ENCODE measurements around the gene LGR6.
"Not testable (repeated sequence)": the region's sequence is repeated elsewhere in the genome, so short reads cannot be mapped to it uniquely, and the experiment has no call there.

Gene LGR6

DNA sequence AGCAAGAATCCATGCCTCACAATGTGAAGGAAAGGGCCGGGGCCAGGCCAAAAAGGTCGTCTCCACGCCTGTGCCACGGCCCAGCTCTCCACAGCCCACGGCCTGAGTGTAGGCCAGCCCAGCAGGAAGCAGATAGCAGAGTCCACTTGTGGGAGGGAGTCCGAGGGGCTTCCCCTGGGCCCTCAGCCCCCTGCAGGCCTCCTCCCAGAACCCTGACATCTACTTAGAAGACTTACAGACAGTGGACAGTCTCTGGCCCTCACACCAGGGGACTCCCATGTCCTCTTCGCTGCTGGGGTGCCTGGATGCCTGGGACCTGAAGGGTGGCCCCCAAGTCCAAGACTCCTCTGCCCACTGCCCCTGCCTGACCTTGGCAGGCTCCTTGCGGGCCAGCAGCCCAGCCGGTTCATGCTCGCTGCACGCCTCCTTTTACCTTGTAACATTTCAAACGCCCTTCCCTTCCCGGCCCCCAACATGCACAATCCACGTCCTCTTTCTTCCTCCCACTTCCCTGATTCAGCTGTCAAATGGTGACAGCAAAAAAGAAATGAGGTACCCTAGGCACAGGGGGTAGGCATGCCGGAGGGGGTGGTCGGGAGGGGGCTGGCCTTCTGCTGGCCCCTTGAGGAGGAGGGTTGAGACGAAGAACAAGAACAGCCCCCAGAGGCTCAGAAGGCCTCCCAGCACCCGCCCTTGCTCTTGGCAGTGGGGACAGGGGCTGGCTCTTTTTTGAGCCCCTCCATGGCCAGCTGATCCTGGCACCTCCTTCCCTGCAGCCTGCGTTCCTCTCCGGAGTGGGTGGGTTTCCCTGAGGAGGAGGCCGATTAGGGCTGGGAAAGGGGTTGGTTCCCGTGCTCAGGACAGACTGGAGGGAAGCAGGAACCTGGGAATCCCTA lies 32.2 kb upstream of the LGR6 start:
- DNase-seq, result no peak

DNA sequence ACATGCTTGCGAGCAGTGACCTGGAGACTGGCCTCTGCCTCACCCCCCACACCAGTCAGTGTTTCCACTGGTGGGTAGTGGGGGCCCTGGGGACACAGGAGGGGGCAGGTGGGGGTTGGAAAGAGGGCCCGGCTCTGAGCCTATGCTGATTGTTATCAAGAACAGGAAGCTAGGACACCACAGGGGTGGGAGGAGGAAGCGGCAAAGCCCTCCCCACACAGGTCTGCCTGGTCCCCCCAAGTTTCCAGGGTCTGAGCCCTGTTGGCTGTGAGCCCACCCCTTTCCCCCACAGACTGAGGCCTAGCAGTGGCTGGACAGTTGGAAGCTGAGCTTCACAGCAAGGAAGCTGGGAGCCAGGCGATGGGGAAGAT lies 31.6 kb upstream of the LGR6 start:
- DNase-seq, result no peak

DNA sequence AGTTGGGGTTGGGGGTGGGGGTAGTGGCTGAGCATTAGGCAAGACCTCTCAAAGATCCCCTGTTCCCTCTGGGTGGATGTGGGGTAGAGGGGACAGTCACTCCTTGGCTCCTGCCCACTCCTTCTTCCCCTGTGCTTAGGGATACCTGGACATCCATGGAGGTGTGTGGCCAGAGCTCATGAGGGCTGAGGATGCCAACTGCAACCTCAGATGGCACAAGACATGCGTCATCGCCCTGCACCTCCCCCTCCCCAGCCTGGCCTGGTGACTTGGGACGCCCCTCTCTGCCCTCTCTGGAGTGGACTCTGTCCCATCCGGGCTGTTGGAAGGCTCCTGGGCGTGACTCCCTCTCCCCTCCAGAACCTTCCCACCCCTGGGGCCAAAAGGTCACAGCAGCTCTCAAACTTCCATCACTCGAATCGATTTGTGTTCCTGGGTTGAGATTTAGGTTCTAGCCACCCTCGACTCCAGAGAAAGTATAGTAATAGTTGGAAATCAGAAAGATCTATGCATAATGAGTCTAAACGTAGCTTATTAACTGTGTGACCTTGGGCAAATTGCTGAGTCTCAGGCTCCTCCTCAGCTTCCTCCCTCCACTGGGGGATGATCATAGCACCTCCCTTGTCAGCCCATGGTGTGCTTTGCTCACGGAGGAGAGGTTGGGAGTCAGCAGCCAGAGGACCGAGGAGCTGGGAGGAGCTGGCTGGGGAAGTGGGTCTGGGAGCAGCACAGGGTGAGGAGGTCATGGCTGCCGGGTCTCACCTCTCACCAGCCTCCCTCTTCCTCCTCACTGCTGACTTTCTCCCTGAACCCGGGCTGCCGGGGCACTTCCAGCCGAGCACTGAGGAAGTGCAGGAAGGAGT lies 30.9 kb upstream of the LGR6 start:
- DNase-seq, result no peak

DNA sequence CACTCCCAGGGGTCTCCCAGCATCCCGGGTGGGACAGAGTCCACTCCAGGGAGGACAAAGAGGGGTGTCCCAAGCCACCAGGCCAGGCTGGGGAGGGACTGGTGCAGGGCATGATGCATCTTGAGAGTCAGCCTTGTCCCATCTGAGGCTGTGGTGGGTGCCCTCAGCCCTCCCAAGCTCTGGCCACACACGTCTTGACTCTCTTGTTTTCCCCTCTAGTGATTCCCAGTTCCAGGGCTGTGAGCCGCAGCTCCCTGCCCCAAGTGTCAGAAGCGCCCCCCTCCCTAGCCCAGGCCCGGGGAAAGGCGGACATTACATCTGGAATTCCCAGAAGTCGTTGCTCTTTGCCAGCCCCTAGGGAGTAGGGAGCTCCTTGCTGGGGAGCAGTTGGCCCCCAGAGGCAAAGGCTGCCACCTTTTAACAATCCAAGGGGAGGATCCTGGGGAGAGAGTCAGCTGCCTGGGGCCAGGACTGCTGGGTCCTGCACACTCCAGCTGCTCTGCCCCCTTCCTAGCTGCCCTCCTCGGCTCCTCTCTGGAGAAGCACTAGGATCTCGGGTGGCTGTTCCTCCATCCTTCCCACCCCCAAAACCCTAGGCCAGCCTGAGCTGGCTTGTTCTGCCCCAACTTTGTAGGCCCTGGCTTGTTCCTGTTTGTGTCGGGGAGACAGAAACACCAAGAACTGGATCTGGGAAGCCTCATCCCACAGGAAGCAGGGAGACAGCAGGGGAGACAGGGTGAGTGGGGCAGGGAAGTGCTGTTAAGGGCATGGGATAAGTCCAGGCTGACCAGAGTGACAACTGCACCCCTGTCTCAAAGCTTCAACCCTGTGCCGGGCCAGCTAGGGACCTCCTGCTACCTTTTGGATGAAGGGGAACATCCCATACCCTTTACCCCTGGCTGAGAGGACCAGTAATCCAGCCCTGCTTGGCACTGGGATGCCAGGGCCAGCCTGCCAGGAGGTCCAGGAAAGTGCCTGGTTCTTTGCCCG lies 30.0 kb upstream of the LGR6 start:
- no peak for DNase-seq

DNA sequence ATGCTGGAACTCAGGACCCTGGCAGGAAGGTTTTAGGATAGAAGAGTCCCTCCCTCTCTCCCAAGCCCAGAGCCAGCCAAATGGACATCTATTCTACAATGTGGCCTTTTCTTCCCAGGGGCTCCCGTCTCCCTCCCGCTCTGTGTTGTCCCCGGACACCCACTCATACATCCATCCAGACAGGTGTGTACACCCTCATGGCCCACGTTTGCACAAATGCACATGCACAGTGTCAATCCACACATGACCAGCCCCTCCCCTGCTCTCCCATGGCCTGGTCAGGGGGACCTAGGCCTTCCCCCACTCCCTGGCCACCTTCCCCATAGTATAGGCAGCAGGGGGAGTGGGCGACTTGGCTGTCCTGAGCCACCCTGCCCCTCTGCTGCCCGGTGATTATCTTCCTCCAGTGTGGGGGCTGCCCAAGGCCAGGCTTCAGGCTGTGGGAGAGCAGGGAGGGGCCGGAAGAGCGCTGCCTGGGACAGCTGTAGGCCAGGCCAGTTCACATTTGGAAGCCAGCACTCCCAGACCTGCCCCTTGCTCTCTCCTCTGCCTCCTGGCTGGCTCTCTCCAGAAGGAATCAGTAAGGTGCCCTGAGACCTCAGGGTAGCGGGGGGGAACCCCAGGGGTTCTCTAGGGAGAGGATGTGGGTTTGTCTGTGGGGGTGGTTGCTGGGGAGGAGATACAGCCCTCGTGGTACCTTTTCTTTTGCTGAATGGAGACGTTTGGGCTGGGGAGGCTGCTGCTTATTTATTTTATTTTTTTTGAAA lies 29.1 kb upstream of the LGR6 start:
- no peak for DNase-seq

DNA sequence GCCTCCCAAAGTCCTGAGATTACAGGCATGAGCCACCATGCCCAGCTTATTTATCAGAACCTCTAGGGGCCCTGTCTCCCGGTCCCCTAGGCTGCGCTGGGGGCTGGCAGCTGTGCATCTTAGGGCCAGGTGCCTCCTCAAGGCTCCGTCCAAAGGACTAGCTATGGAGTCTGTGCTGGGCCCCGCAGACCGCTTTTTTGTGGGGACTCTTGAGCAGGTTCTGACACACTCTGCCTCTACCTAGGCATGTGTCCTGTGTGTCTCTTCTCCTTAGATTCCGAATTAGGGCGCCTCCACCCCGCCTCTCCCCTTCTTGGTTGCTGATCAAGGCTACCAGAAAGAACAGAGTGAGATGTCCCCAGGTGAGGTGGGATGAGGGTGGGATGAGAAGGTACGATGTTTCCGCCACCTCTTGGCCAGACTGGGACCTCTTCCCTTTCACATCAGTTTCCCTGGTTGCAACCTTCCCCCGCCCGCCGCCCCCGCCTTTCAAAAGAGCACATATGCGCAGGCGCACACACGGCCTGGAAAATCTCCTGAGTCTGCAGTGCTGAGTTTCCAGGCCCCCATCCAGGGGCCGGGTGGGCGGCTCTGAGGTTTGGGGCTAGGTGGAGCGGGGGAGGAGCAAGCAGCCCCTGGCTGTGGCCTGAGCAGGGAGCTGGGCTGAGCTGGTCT lies 28.2 kb upstream of the LGR6 start:
- DNase-seq, result no peak

DNA sequence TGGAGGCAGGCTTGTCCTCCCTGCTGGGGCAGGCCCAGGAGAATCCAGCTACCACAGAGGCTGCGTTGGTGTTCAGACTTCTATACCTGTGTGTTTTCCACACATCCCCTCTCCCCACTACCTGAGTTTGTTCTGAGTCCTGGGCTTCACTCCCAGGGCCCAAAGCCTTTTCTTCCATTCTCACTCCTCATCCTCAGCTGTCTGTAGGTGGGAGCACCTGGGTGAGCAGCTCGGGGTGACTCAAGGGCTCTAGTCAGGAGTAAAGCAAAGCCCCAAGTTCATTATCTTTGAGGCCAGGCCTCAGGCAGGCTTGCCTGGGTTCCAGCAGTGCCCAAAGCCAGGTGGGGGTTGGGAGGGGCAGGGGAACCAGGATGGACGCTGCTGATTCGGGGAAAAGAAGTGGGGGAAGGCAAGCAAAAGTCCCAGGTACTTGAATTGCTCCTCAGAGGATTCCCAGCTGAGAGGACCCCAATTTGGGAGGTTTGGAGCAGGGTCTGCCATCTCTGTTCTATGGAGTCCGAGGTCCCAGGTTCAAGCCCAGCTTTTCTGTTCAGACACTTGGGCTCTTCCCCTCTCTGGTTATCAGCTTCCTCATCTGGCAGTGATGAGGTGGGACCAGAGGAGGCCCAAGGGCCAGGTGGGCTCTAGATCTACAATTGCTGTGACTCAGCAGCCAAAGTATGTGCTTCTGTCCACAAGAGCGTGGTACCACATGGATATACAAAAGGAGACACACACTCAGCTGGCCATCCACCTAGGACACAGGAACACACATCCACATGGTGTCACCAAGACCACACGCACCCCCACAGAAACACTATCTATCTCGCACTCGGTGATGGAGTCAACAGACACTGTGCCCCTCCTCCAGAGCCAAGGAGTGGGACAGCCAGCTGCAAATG lies 27.4 kb upstream of the LGR6 start:
- DNase-seq, result no peak

DNA sequence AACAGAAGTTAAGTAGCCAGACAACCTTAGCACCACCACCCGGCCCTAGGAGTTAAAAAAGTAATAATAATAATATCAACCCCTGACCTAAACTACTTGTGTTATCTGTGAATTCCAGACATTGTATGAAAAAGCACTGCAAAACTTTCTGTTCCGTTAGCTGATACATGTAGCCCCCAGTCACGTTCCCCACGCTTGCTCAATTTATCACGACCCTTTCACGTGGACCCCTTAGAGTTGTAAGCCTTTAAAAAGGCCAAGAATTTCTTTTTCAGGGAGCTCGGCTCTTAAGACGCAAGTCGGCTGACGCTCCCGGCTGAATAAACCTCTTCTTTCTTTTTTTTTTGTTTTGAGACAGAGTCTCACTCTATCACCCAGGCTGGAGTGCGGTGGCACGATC lies 26.5 kb upstream of the LGR6 start:
- not testable (repeated sequence) for DNase-seq

DNA sequence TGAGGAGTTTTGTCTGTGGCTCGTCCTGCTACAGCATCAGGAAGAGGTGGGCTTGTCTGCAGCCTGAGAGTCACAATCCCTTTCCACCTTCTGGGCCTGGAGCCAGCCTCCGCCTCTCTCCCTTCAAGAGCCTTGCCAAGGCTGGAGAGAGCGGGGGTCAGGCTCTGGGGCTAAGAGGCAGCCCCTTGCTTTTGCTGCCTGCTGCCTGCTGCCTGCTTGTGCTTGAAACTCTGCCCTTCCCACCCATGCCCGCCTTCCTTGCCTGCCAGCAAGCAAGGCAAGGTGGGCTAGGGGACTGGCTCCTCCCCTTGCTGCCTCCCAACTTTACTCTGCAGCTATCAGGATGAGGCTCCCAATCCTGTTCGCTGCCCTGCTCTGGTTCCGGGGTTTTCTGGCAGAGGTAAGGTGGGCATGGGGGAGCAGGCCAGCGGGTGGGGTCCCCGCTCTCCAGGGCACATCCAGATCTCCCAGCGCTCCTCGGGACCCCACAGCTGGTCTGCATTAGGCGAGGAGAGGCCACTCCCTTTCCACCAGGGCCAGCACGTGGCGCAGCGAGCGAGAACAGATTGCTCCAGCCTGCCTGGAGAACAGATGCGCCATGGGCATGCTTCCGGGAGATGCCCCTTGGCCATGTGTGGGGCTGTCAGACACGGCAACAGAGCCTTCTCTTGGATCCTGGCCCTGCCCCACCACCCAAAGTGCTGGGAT lies 25.7 kb upstream of the LGR6 start:
- DNase-seq, result peak; percentile 74

DNA sequence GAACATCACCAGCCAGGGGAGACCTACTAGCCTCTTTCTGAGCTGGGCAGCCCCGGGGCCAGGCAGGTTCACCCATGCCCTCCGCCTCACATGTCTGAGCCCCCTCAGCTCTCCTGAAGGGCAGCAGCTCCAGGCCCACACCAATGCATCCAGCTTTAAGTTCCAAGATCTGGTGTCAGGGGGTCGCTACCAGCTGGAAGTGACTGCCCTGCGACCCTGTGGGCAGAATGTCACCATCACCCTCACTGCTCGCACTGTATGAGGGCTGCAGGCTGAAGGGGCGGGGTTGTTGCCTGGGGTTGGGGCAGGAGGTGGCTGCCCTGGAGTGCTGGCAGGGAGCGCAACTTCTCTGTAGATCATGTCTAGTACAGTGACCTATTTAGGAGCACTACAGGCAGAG lies 24.7 kb upstream of the LGR6 start:
- no peak for DNase-seq

DNA sequence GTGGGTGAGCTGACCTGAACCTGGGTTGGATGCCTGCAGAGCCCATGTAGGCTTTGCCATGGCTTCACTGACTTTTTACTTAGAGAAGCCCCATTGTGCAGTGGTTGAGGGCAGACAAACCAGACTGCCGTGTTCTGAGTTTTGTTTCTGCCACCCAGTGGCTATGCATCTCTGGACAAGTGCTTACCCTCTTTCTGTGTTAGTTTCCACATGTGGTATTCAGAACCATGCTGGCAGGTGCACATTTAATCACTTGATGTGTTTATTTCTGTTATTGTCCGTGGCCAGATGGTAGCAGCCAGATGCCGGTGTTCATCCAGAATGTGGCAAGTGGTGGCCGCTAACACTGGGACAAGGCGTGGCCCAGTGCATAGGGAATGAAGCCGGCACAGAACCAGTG lies 22.9 kb upstream of the LGR6 start:
- DNase-seq, result peak; percentile 19

DNA sequence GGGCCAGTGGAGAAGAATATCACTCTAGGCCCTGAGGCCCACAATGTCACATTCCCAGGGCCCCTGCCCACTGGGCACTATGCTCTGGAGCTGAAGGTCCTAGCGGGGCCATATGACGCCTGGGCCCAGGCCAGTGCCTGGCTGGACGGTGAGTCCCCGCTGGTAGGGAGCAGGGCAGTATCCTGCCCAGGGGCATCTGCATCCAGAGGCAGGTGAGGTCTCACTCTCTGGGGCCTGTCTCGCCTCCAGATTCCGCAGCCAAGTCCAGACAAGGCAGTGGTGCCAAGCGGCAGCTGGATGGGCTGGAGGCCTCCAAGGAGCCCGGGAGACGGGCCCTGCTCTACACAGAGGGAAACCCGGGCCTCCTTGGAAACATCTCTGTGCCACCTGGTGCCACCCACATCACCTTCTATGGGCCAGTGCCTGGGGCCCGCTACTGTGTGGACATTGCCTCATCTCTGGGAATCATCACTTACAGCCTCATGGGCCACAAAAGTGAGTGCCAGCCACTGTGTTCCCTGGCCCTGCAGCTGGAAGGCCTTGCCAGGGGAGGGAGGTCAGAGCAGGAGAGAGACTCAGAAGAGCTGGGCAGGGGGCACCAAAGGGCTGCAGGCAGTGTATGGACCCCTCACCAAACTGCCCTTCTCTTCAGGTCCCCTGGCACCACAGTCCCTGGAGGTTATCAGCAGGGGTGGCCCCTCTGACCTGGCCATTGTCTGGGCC lies 22.1 kb upstream of the LGR6 start:
- DNase-seq, result no peak

DNA sequence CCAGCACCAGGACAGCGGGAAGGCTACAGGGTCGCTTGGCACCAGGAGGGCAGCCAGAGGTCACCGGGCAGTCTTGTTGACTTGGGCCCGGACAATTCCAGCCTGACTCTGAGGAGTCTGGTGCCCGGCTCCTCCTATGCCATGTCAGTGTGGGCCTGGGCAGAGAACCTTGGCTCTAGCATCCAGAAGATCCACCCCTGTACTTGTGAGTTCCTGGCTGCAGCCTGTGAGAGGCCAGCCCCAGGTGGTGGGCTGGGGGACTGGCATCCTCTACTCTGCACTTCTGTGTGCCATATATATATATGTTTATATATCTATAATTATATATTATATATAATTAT lies 21.6 kb upstream of the LGR6 start:
- no peak for DNase-seq

DNA sequence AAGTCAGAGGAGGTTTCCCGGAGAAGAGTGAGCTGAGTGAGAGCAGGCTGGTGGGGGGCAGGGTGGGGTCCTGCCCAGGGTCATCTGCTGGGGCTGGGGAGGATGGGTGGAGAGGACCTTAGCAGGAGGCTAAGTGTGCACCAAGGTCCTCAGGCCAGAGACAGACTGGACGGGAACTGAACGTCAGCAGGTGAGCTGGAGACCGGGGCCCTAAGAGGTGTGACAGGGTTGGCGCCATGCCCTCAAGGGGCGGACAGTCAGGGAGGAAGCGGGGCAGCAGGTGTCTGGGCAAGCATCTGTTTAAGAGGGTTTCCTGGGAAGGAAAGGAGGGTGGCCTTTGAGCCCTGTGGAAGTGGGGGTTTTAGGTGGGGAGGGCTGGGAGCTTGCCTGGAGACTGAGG lies 19.6 kb upstream of the LGR6 start:
- no peak for DNase-seq

DNA sequence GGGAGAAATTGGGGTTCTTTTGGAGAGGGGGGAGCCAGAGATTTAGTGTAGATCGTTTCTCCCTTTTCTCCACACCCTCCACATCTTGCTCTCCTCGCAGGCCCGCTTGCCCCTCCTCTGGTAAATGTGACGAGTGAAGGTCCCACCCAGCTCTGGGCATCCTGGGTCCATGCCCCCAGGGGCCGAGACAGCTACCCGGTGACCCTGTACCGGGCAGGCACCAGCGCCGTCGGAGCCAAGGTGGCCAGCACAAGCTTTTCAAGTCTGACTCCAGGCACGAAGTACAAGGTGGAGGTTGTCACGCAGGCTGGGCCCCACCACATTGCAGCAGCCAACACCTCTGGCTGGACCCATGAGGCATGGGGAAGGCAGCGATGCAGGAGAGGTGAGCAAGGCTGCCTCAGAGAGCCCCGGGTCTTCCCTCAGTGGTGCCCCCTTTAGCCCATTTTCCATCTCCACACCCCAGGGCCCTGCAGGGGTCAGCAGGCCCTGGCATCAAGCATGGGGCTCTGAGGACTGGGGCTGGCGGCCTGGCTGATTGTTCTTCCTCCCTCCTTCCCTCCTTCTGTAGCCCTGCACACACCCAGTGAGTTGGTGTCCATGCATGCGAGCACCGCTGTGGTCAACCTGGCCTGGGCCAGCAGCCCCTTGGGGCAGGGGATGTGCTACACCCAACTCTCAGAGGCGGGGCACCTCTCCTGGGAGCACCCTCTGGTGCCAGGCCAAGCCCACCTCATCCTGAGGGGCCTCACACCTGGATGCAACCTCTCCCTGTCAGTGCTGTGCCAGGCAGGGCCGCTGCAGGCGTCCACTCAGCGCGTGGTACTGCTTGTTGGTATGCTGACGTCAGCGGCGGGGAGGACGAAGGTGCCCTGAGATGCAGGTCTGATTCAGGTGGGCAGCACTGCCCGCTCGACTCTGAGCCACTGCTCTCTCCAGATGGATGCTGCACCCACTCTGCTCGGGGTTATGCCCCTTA lies 16.4 kb upstream of the LGR6 start:
- no peak for DNase-seq

DNA sequence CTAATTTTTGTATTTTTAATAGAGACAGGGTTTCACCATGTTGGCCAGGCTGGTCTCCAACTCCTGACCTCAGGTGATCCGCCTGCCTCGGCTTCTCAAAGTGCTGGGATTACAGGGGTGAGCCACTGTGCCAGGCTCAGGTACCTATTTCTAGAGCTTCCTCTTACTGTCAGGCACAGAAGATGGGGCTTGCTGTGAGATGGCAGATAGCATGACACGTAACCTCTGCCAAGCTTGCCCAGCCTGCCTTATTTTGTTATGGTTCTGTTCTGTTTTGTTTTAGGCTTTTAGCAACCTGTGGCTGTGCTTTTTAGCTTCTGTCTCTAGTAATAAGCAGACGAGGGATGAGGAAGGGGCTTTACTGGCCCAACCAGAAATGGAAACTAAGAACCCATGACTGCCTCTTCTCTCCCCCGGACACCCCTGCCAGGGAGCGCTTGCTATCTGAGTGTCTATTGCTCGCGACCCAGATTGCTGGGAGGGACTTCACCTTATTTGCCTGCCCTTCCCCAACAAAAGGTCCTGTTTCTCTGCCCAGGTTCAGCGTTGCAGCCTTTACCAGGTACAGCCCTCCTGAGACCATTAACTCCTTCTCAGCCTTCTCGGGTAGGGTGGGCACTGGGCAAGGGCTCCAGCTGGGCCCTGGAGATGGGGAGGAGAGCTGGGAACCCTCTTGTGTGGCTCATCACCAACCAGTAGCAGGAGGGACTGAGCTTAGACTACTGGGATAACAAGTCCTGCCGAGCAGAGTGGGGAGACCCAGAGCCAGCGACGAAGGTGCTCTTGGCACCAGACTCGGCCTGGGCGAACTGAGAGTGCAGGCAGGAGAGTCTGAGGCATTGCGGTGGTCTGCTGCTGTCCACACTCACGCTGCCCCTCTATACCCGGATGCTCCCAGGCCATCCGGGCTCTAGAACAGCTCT lies 13.5 kb upstream of the LGR6 start:
- DNase-seq, result no peak

DNA sequence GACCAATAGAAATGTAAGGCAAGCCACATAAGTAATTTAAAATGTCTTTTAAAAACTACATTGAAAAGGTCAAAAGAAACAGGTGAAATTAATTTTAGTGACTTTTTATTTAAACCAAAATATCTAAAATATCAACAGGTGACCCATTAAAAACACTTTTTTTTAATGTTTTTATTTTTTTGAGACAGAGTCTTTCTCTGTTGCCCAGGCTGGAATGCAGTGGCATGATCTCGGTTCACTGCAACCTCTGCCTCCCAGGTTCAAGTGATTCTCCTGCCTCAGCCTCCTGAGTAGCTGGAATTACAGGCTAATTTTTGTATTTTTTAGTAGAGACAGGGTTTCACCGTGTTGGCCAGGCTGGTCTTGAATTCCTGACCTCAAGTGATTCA lies 12.9 kb upstream of the LGR6 start:
- not testable (repeated sequence) for DNase-seq
